ENCODE results near the gene SLC7A5.

DNA sequence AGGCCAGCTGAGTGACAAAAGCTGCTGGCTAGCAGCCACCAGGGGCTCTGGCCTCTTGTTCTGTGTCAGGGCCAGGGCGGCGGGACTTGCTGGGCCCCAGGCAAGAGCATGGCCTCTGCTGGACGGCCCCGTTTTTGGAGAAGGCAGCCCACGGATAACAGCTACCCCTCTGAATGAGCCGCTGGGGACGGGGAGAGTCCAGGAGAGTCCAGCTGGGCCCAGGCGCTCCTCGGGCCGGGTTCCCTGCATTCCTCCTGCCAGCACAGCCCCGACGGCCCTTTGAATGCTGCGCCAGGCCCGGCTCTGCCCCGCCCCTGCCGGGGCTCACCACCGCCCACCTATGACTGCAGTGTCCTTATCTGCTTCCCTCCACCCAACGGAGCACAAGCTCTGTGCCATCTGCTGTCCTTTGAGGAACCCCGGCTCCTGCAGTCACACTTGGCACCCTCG, 33.4 kb downstream of the SLC7A5 start:
- TF ChIP-seq ZNF843 (tag by site-specific recombination; IDR thresholded peaks at IDR 0.05) (no peak), ZNF791 (tag by site-specific recombination; IDR thresholded peaks at IDR 0.05) (no peak), ZNF621 (tag by site-specific recombination; IDR thresholded peaks at IDR 0.05) (no peak), ZNF777 (tag by site-specific recombination; IDR thresholded peaks at IDR 0.05; ENCODE audit: borderline replicate concordance) (no peak), EGR2 (tag by site-specific recombination; IDR thresholded peaks at IDR 0.05; ENCODE audit: low read depth) (no peak), ZNF138 (tag by site-specific recombination; IDR thresholded peaks at IDR 0.05; ENCODE audit: borderline replicate concordance) (no peak), KLF16 (tag by site-specific recombination; IDR thresholded peaks at IDR 0.05) (no peak), ZNF302 (tag by site-specific recombination; IDR thresholded peaks at IDR 0.05; ENCODE audit: low read depth) (no peak)
- TF ChIP-seq, protein P1, sequence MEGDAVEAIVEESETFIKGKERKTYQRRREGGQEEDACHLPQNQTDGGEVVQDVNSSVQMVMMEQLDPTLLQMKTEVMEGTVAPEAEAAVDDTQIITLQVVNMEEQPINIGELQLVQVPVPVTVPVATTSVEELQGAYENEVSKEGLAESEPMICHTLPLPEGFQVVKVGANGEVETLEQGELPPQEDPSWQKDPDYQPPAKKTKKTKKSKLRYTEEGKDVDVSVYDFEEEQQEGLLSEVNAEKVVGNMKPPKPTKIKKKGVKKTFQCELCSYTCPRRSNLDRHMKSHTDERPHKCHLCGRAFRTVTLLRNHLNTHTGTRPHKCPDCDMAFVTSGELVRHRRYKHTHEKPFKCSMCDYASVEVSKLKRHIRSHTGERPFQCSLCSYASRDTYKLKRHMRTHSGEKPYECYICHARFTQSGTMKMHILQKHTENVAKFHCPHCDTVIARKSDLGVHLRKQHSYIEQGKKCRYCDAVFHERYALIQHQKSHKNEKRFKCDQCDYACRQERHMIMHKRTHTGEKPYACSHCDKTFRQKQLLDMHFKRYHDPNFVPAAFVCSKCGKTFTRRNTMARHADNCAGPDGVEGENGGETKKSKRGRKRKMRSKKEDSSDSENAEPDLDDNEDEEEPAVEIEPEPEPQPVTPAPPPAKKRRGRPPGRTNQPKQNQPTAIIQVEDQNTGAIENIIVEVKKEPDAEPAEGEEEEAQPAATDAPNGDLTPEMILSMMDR (tag by site-specific recombination; IDR thresholded peaks at IDR 0.05), result no peak
- TF ChIP-seq, protein P2, sequence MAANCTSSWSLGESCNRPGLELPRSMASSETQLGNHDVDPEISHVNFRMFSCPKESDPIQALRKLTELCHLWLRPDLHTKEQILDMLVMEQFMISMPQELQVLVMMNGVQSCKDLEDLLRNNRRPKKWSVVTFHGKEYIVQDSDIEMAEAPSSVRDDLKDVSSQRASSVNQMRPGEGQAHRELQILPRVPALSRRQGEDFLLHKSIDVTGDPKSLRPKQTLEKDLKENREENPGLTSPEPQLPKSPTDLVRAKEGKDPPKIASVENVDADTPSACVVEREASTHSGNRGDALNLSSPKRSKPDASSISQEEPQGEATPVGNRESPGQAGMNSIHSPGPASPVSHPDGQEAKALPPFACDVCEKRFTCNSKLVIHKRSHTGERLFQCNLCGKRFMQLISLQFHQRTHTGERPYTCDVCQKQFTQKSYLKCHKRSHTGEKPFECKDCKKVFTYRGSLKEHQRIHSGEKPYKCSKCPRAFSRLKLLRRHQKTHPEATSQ (tag by site-specific recombination; IDR thresholded peaks at IDR 0.05), result no peak
- TF ChIP-seq, protein P3, sequence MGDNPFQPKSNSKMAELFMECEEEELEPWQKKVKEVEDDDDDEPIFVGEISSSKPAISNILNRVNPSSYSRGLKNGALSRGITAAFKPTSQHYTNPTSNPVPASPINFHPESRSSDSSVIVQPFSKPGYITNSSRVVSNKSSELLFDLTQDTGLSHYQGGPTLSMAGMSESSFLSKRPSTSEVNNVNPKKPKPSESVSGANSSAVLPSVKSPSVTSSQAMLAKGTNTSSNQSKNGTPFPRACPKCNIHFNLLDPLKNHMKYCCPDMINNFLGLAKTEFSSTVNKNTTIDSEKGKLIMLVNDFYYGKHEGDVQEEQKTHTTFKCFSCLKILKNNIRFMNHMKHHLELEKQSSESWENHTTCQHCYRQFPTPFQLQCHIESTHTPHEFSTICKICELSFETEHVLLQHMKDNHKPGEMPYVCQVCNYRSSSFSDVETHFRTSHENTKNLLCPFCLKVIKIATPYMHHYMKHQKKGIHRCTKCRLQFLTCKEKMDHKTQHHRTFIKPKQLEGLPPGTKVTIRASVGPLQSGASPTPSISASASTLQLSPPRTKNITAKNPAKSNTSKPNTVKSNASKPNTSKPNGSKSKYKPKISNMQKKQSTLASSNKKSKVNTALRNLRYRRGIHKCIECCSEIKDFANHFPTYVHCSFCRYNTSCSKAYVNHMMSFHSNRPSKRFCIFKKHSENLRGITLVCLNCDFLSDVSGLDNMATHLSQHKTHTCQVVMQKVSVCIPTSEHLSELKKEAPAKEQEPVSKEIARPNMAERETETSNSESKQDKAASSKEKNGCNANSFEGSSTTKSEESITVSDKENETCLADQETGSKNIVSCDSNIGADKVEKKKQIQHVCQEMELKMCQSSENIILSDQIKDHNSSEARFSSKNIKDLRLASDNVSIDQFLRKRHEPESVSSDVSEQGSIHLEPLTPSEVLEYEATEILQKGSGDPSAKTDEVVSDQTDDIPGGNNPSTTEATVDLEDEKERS (tag by site-specific recombination; IDR thresholded peaks at IDR 0.05), result no peak
